Stimulated activated naive CD8-positive, alpha-beta T cell treated with anti-CD3 and anti-CD28 coated beads, Interleukin-15, amount 100 ng/mL, for 72 hours (primary cell): ENCODE measurements around the gene EMX2.

Experiments
- ATAC-seq: fragments of 150-1000 bp; cut with Tn5 transposase; 2 replicates; pipeline ENCODE4 v1.10.0; 2021; ENCODE audit warnings: mild to moderate bottlenecking, moderate library complexity
- DNase-seq, 2 donors: peaks; one replicate each; pipeline ENCODE4 v3.0.0; 2021 to 2022
- H3K27ac Mint-ChIP-seq, 2 donors: one replicate each; pipeline ENCODE4 v1.8.0; 2022; ENCODE audit warnings: mild to moderate bottlenecking in 2 of 2, mixed read lengths in 2 of 2, moderate library complexity in 2 of 2
- H3K27me3 Mint-ChIP-seq: one replicate; pipeline ENCODE4 v1.8.0; 2022; ENCODE audit warnings: mixed read lengths
- H3K4me1 Mint-ChIP-seq: one replicate; pipeline ENCODE4 v1.8.0; 2022; ENCODE audit warnings: mild to moderate bottlenecking, mixed read lengths
- H3K4me3 Mint-ChIP-seq, 2 donors: one replicate each; pipeline ENCODE4 v1.8.0; 2022; ENCODE audit warnings: mild to moderate bottlenecking in 2 of 2, mixed read lengths in 2 of 2, moderate library complexity in 1 of 2
- H3K9me3 Mint-ChIP-seq, 2 donors: one replicate each; pipeline ENCODE4 v1.8.0; 2022; ENCODE audit warnings: mixed read lengths in 2 of 2

EMX2 gene

GRCh38 chr10:117537904-117538524 lies 4.5 kb upstream of the EMX2 start:
- peak; percentile 70 for ATAC-seq
- H3K27me3 Mint-ChIP-seq, result peaks cover 100% of the 10 kb centered on the region

GRCh38 chr10:117539361-117539773 lies 3.2 kb upstream of the EMX2 start:
- no peak overlapping the region for H3K27ac Mint-ChIP-seq
- H3K4me3 Mint-ChIP-seq, result no peak overlapping the region
- H3K4me1 Mint-ChIP-seq, result peaks cover 64% of the 10 kb centered on the region
- H3K9me3 Mint-ChIP-seq, result no peaks in the 10 kb centered on the region
- H3K27me3 Mint-ChIP-seq, result peaks cover 100% of the 10 kb centered on the region
- ATAC-seq (no peak), DNase-seq (no peak)

More at GRCh38 chr10:117537904-117538524, 4.5 kb upstream of the EMX2 start:
- Mint-ChIP-seq H3K4me3 (peak overlapping the region in 1 of 2 donors; percentile 64), H3K9me3 (no peaks in the 10 kb centered on the region), H3K4me1 (peaks cover 60% of the 10 kb centered on the region), H3K27ac (no peak overlapping the region)
- DNase-seq, result no peak

- Mint-ChIP-seq H3K27ac (no peak overlapping the region), H3K9me3 (no peaks in the 10 kb centered on the region)
Measured at GRCh38 chr10:117539903-117540639, 2.5 kb upstream of the EMX2 start.

GRCh38 chr10:117540640-117541404 lies 1.7 kb upstream of the EMX2 start:
- DNase-seq (no peak), ATAC-seq (no peak)
- Mint-ChIP-seq H3K27me3 (peaks cover 100% of the 10 kb centered on the region), H3K4me3 (peak overlapping the region in 1 of 2 donors; percentile 37), H3K9me3 (no peaks in the 10 kb centered on the region), H3K4me1 (peaks cover 68% of the 10 kb centered on the region), H3K27ac (peak overlapping the region in 1 of 2 donors; percentile 33)

More at GRCh38 chr10:117539903-117540639, 2.5 kb upstream of the EMX2 start:
- ATAC-seq, result no peak
- no peak for DNase-seq
- Mint-ChIP-seq H3K4me3 (no peak overlapping the region), H3K27me3 (peaks cover 100% of the 10 kb centered on the region), H3K4me1 (peaks cover 69% of the 10 kb centered on the region)

- Mint-ChIP-seq H3K9me3 (no peaks in the 10 kb centered on the region), H3K27ac (peak overlapping the region in 1 of 2 donors; percentile 89), H3K27me3 (peaks cover 100% of the 10 kb centered on the region), H3K4me3 (peak overlapping the region; percentile 55 to 65), H3K4me1 (peaks cover 70% of the 10 kb centered on the region)
- DNase-seq, result no peak
- ATAC-seq, result no peak
Measured at GRCh38 chr10:117541405-117541908, 1.1 kb upstream of the EMX2 start.

- Mint-ChIP-seq H3K27ac (no peak overlapping the region), H3K4me1 (peaks cover 70% of the 10 kb centered on the region), H3K9me3 (no peaks in the 10 kb centered on the region), H3K4me3 (peak overlapping the region; percentile 55 to 65), H3K27me3 (peaks cover 100% of the 10 kb centered on the region)
- no peak for DNase-seq
- ATAC-seq, result no peak
Measured at GRCh38 chr10:117541909-117542705, 439 bp upstream of the EMX2 start.

GRCh38 chr10:117543225-117544003 lies 868 bp downstream of the EMX2 start:
- peak overlapping the region in 1 of 2 donors; percentile 63 for H3K27ac Mint-ChIP-seq
- H3K27me3 Mint-ChIP-seq, result peaks cover 100% of the 10 kb centered on the region
- ATAC-seq, result peak; percentile 19
- H3K9me3 Mint-ChIP-seq, result no peaks in the 10 kb centered on the region
- H3K4me1 Mint-ChIP-seq, result peaks cover 73% of the 10 kb centered on the region
- peak overlapping the region; percentile 62 to 75 for H3K4me3 Mint-ChIP-seq
- DNase-seq, result no peak

GRCh38 chr10:117544004-117544701 lies 1.6 kb downstream of the EMX2 start:
- DNase-seq (no peak), ATAC-seq (no peak)
- H3K27me3 Mint-ChIP-seq, result peaks cover 100% of the 10 kb centered on the region
- H3K9me3 Mint-ChIP-seq, result no peaks in the 10 kb centered on the region
- peaks cover 72% of the 10 kb centered on the region for H3K4me1 Mint-ChIP-seq
- no peak overlapping the region for H3K27ac Mint-ChIP-seq
- peak overlapping the region; percentile 62 to 75 for H3K4me3 Mint-ChIP-seq

- ATAC-seq (no peak), DNase-seq (no peak)
- Mint-ChIP-seq H3K4me1 (peaks cover 72% of the 10 kb centered on the region), H3K27ac (peak overlapping the region in 1 of 2 donors; percentile 59), H3K9me3 (no peaks in the 10 kb centered on the region), H3K27me3 (peaks cover 100% of the 10 kb centered on the region), H3K4me3 (peak overlapping the region; percentile 19 to 66)
Measured at GRCh38 chr10:117544711-117545140, 2.2 kb downstream of the EMX2 start.

- H3K9me3 Mint-ChIP-seq, result no peaks in the 10 kb centered on the region
- H3K4me3 Mint-ChIP-seq, result peak overlapping the region; percentile 5 to 66
- peaks cover 100% of the 10 kb centered on the region for H3K27me3 Mint-ChIP-seq
- H3K27ac Mint-ChIP-seq, result peak overlapping the region in 1 of 2 donors; percentile 59
- no peak for DNase-seq
- peaks cover 72% of the 10 kb centered on the region for H3K4me1 Mint-ChIP-seq
- ATAC-seq, result no peak
Measured at GRCh38 chr10:117545141-117546019, 2.8 kb downstream of the EMX2 start.

- Mint-ChIP-seq H3K4me1 (peaks cover 70% of the 10 kb centered on the region), H3K27me3 (peaks cover 100% of the 10 kb centered on the region), H3K9me3 (no peaks in the 10 kb centered on the region), H3K27ac (no peak overlapping the region), H3K4me3 (peak overlapping the region in 1 of 2 donors; percentile 5)
- no peak for ATAC-seq
- DNase-seq, result no peak
Measured at GRCh38 chr10:117546020-117546580, 3.6 kb downstream of the EMX2 start.

- Mint-ChIP-seq H3K27ac (no peak overlapping the region), H3K4me1 (peaks cover 65% of the 10 kb centered on the region)
Measured at GRCh38 chr10:117546581-117547015, 4.1 kb downstream of the EMX2 start.

More at GRCh38 chr10:117546581-117547015, 4.1 kb downstream of the EMX2 start:
- ATAC-seq (no peak), DNase-seq (no peak)
- no peak overlapping the region for H3K4me3 Mint-ChIP-seq
- peaks cover 100% of the 10 kb centered on the region for H3K27me3 Mint-ChIP-seq
- H3K9me3 Mint-ChIP-seq, result no peaks in the 10 kb centered on the region
